Activated naive CD8-positive, alpha-beta T cell treated with anti-CD3 and anti-CD28 coated beads, Interleukin-2, amount 50 U/mL, for 24 hours (primary cell): ENCODE measurements around the gene MGAT4A.

Experiments used
- ATAC-seq: fragments of 150-1000 bp; cut with Tn5 transposase; one replicate; pipeline ENCODE4 v1.10.0; 2021
- DNase-seq: peaks from one replicate; pipeline ENCODE4 v3.0.0; 2021
- H3K27ac Mint-ChIP-seq: one replicate; pipeline ENCODE4 v1.8.0; 2021; ENCODE audit warnings: mild to moderate bottlenecking, mixed read lengths
- H3K27me3 Mint-ChIP-seq: one replicate; pipeline ENCODE4 v1.8.0; 2021; ENCODE audit warnings: mixed read lengths
- H3K36me3 Mint-ChIP-seq: one replicate; pipeline ENCODE4 v1.8.0; 2021; ENCODE audit warnings: low read depth, mixed read lengths
- H3K4me1 Mint-ChIP-seq: one replicate; pipeline ENCODE4 v1.8.0; 2021; ENCODE audit warnings: mixed read lengths
- H3K4me3 Mint-ChIP-seq: one replicate; pipeline ENCODE4 v1.8.0; 2021; ENCODE audit warnings: mild to moderate bottlenecking, moderate library complexity, mixed read lengths
- H3K9me3 Mint-ChIP-seq: one replicate; pipeline ENCODE4 v1.8.0; 2021; ENCODE audit warnings: mixed read lengths

MGAT4A gene

GRCh38 chr2:98731041-98731893 is at the start of gene MGAT4A:
Gene MGAT4A (minus strand): TSS chr2:98731132. CDS start chr2:98726332, 4,800 bp downstream.
- no peaks in the 10 kb centered on the region for H3K27me3 Mint-ChIP-seq
- peak; percentile 78 for ATAC-seq
- no peaks in the 10 kb centered on the region for H3K36me3 Mint-ChIP-seq
- DNase-seq, result peak; percentile 78
- H3K27ac Mint-ChIP-seq, result peak within 1 kb of the TSS; percentile 94
- peaks cover 70% of the 10 kb centered on the region for H3K4me1 Mint-ChIP-seq
- H3K4me3 Mint-ChIP-seq, result peak within 1 kb of the TSS; percentile 89
- no peaks in the 10 kb centered on the region for H3K9me3 Mint-ChIP-seq

GRCh38 chr2:98778741-98779483 is 48.0 kb upstream of the MGAT4A start:
- Mint-ChIP-seq H3K4me1 (peaks cover 3% of the 10 kb centered on the region), H3K4me3 (no peak overlapping the region), H3K27ac (no peak overlapping the region), H3K9me3 (peaks cover 15% of the 10 kb centered on the region), H3K36me3 (peaks cover 5% of the 10 kb centered on the region), H3K27me3 (no peaks in the 10 kb centered on the region)
- DNase-seq (no peak), ATAC-seq (no peak)

GRCh38 chr2:98778151-98778550 is 47.2 kb upstream of the MGAT4A start:
- no peak overlapping the region for H3K4me3 Mint-ChIP-seq
- no peaks in the 10 kb centered on the region for H3K27me3 Mint-ChIP-seq

GRCh38 chr2:98777710-98778109 is 46.8 kb upstream of the MGAT4A start:
- no peak for ATAC-seq
- no peaks in the 10 kb centered on the region for H3K27me3 Mint-ChIP-seq
- no peak for DNase-seq
- H3K4me3 Mint-ChIP-seq, result no peak overlapping the region
- H3K9me3 Mint-ChIP-seq, result peaks cover 15% of the 10 kb centered on the region
- peaks cover 5% of the 10 kb centered on the region for H3K36me3 Mint-ChIP-seq
- H3K4me1 Mint-ChIP-seq, result peaks cover 15% of the 10 kb centered on the region
- no peak overlapping the region for H3K27ac Mint-ChIP-seq

More at GRCh38 chr2:98778151-98778550, 47.2 kb upstream of the MGAT4A start:
- DNase-seq (no peak), ATAC-seq (no peak)
- H3K4me1 Mint-ChIP-seq, result peaks cover 10% of the 10 kb centered on the region
- peaks cover 15% of the 10 kb centered on the region for H3K9me3 Mint-ChIP-seq
- no peak overlapping the region for H3K27ac Mint-ChIP-seq
- peaks cover 5% of the 10 kb centered on the region for H3K36me3 Mint-ChIP-seq

GRCh38 chr2:98777076-98777475 is 46.1 kb upstream of the MGAT4A start:
- DNase-seq (no peak), ATAC-seq (no peak)
- no peak overlapping the region for H3K4me3 Mint-ChIP-seq
- peaks cover 4% of the 10 kb centered on the region for H3K36me3 Mint-ChIP-seq
- no peak overlapping the region for H3K27ac Mint-ChIP-seq
- H3K4me1 Mint-ChIP-seq, result peaks cover 21% of the 10 kb centered on the region
- H3K9me3 Mint-ChIP-seq, result peaks cover 10% of the 10 kb centered on the region
- no peaks in the 10 kb centered on the region for H3K27me3 Mint-ChIP-seq

GRCh38 chr2:98776136-98776535 is 45.2 kb upstream of the MGAT4A start:
- no peak for ATAC-seq
- DNase-seq, result no peak
- peaks cover under 1% of the 10 kb centered on the region for H3K9me3 Mint-ChIP-seq
- no peaks in the 10 kb centered on the region for H3K27me3 Mint-ChIP-seq
- peaks cover 31% of the 10 kb centered on the region for H3K4me1 Mint-ChIP-seq
- no peak overlapping the region for H3K4me3 Mint-ChIP-seq
- no peaks in the 10 kb centered on the region for H3K36me3 Mint-ChIP-seq
- H3K27ac Mint-ChIP-seq, result no peak overlapping the region

- DNase-seq, result no peak
- no peaks in the 10 kb centered on the region for H3K27me3 Mint-ChIP-seq
- H3K9me3 Mint-ChIP-seq, result no peaks in the 10 kb centered on the region
- H3K27ac Mint-ChIP-seq, result no peak overlapping the region
- H3K36me3 Mint-ChIP-seq, result peaks cover 2% of the 10 kb centered on the region
- no peak for ATAC-seq
- H3K4me3 Mint-ChIP-seq, result no peak overlapping the region
- peaks cover 36% of the 10 kb centered on the region for H3K4me1 Mint-ChIP-seq
Measured at GRCh38 chr2:98775146-98775986, 44.4 kb upstream of the MGAT4A start.

- peaks cover 2% of the 10 kb centered on the region for H3K36me3 Mint-ChIP-seq
- no peak overlapping the region for H3K27ac Mint-ChIP-seq
- DNase-seq (no peak), ATAC-seq (no peak)
- H3K4me3 Mint-ChIP-seq, result no peak overlapping the region
- peaks cover 51% of the 10 kb centered on the region for H3K4me1 Mint-ChIP-seq
- H3K9me3 Mint-ChIP-seq, result no peaks in the 10 kb centered on the region
- H3K27me3 Mint-ChIP-seq, result no peaks in the 10 kb centered on the region
Measured at GRCh38 chr2:98773907-98774306, 43.0 kb upstream of the MGAT4A start.

GRCh38 chr2:98773169-98773568 is 42.2 kb upstream of the MGAT4A start:
- H3K9me3 Mint-ChIP-seq, result no peaks in the 10 kb centered on the region
- H3K4me3 Mint-ChIP-seq, result no peak overlapping the region
- ATAC-seq (no peak), DNase-seq (no peak)
- H3K27ac Mint-ChIP-seq, result peak overlapping the region; percentile 93
- peaks cover 58% of the 10 kb centered on the region for H3K4me1 Mint-ChIP-seq
- no peaks in the 10 kb centered on the region for H3K27me3 Mint-ChIP-seq
- peaks cover 2% of the 10 kb centered on the region for H3K36me3 Mint-ChIP-seq

- peak overlapping the region; percentile 93 for H3K27ac Mint-ChIP-seq
- H3K27me3 Mint-ChIP-seq, result no peaks in the 10 kb centered on the region
- H3K4me3 Mint-ChIP-seq, result peak overlapping the region; percentile 81
- peaks cover 64% of the 10 kb centered on the region for H3K4me1 Mint-ChIP-seq
- H3K9me3 Mint-ChIP-seq, result no peaks in the 10 kb centered on the region
- DNase-seq, result no peak
- ATAC-seq, result no peak
- H3K36me3 Mint-ChIP-seq, result peaks cover 2% of the 10 kb centered on the region
Measured at GRCh38 chr2:98772536-98772935, 41.6 kb upstream of the MGAT4A start.

- H3K4me3 Mint-ChIP-seq, result peak overlapping the region; percentile 81
- peak overlapping the region; percentile 93 for H3K27ac Mint-ChIP-seq
- H3K9me3 Mint-ChIP-seq, result no peaks in the 10 kb centered on the region
- DNase-seq (peak; percentile 53), ATAC-seq (peak; percentile 42)
- no peaks in the 10 kb centered on the region for H3K27me3 Mint-ChIP-seq
- H3K4me1 Mint-ChIP-seq, result peaks cover 70% of the 10 kb centered on the region
- H3K36me3 Mint-ChIP-seq, result peaks cover 2% of the 10 kb centered on the region
Measured at GRCh38 chr2:98771721-98772524, 41.0 kb upstream of the MGAT4A start.

GRCh38 chr2:98771264-98771663 is 40.3 kb upstream of the MGAT4A start:
- H3K9me3 Mint-ChIP-seq, result no peaks in the 10 kb centered on the region
- ATAC-seq (no peak), DNase-seq (no peak)
- no peaks in the 10 kb centered on the region for H3K27me3 Mint-ChIP-seq
- H3K36me3 Mint-ChIP-seq, result peaks cover 2% of the 10 kb centered on the region
- H3K4me3 Mint-ChIP-seq, result peak overlapping the region; percentile 81
- peaks cover 77% of the 10 kb centered on the region for H3K4me1 Mint-ChIP-seq
- peak overlapping the region; percentile 93 for H3K27ac Mint-ChIP-seq

GRCh38 chr2:98769784-98770183 is 38.9 kb upstream of the MGAT4A start:
- Mint-ChIP-seq H3K9me3 (no peaks in the 10 kb centered on the region), H3K4me3 (peak overlapping the region; percentile 81), H3K4me1 (peaks cover 84% of the 10 kb centered on the region), H3K27ac (peak overlapping the region; percentile 93), H3K36me3 (peaks cover 2% of the 10 kb centered on the region), H3K27me3 (no peaks in the 10 kb centered on the region)
- DNase-seq (no peak), ATAC-seq (no peak)

GRCh38 chr2:98769114-98769476 is 38.2 kb upstream of the MGAT4A start:
- DNase-seq (no peak), ATAC-seq (no peak)
- Mint-ChIP-seq H3K4me3 (peak overlapping the region; percentile 58), H3K4me1 (peaks cover 88% of the 10 kb centered on the region), H3K27ac (peak overlapping the region; percentile 93), H3K27me3 (no peaks in the 10 kb centered on the region), H3K36me3 (peaks cover 2% of the 10 kb centered on the region), H3K9me3 (no peaks in the 10 kb centered on the region)
